ENCODE results near the gene C5. TPM values are rescaled to one million over a fixed set of nuclear protein-coding genes. Genes with fewer than 3 reads are reported as not detected.
A peak's percentile ranks its signal among the peaks of the same experiment; 100 is the strongest.

Gene C5
- total RNA-seq, 2 donors from 2014 or later = 59.5 to 96.6 TPM

DNA sequence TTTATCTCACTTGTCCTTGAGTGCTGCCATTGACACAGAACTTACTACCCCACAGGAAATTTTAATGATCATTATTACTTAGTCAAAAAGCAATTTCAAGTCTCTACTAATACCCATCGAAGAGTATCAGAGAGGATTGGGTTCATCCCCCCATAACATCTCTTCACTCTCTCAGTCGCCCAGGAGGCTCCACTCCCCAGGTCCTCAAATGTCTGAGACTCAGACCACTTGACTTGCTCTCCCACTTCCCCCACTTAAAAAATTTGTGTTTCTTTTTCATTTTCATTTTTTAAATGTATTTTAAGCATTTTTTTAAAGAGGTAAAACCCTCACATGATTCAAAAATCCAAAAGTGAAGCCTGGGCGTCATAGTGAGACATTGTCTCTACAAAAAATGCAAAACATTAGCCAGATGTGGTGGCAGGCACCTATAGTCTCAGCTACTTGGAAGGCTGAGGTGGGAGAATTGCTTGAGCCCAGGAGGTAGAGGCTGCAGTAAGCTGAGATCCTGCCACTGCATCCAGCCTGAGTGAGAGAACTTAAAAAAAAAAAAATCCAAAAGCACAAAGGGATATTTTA, 66.7 kb downstream of the C5 start:
- WGBS, 2 experiments (ENCODE audit: insufficient coverage in 1 of 2, insufficient read length in 1 of 2) = 88 to 94% methylated on average over 2 to 3 of the region's 3 CpGs

DNA sequence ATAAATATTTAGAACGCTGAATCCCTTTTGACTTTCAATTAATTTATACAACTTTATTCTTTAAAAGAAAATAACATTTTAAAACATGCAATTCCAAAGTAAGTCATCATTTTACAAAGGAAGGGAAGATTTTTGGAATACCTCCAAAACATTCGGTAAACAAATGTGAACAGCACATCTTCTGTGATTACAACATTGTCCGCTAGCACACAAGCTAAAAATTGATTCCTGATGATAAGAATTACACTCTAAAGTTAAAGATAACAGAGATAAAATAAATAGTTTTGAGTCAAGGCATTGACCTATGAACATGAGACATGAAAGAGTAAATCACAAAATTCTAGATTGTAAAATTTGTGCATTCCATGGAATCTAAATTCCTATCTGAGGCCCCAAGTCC, 67.2 kb downstream of the C5 start:
- Mint-ChIP-seq H3K9me3 (no peaks in the 10 kb centered on the region), H3K36me3 (ENCODE audit: low read depth) (peaks cover 36% of the 10 kb centered on the region), H3K4me1 (peaks cover 17% of the 10 kb centered on the region), H3K4me3 (no peak overlapping the region), H3K27me3 (ENCODE audit: insufficient read depth) (peaks cover 17% of the 10 kb centered on the region), H3K27ac (no peak overlapping the region)
- no peak overlapping the region for H3K9ac ChIP-seq (ENCODE audit: extremely low read depth, low read length, poor library complexity, severe bottlenecking)
- no peak overlapping the region for H3K27ac ChIP-seq (ENCODE audit: low read depth, low read length)
- H3K36me3 ChIP-seq (ENCODE audit: control insufficient read depth, insufficient read depth, low read length) = peaks cover 14% of the 10 kb centered on the region
- TF ChIP-seq, protein P1, sequence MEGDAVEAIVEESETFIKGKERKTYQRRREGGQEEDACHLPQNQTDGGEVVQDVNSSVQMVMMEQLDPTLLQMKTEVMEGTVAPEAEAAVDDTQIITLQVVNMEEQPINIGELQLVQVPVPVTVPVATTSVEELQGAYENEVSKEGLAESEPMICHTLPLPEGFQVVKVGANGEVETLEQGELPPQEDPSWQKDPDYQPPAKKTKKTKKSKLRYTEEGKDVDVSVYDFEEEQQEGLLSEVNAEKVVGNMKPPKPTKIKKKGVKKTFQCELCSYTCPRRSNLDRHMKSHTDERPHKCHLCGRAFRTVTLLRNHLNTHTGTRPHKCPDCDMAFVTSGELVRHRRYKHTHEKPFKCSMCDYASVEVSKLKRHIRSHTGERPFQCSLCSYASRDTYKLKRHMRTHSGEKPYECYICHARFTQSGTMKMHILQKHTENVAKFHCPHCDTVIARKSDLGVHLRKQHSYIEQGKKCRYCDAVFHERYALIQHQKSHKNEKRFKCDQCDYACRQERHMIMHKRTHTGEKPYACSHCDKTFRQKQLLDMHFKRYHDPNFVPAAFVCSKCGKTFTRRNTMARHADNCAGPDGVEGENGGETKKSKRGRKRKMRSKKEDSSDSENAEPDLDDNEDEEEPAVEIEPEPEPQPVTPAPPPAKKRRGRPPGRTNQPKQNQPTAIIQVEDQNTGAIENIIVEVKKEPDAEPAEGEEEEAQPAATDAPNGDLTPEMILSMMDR (conservative IDR thresholded peaks at IDR 0.05) = no peak
- peaks cover 5% of the 10 kb centered on the region for H3K4me1 ChIP-seq (ENCODE audit: control insufficient read depth, insufficient read depth, low read length)
- no peaks in the 10 kb centered on the region for H3K9me3 ChIP-seq (ENCODE audit: control insufficient read depth, low read length)
- H3K27me3 ChIP-seq (ENCODE audit: control insufficient read depth, insufficient read depth, low read length, poor library complexity, severe bottlenecking) = no peaks in the 10 kb centered on the region
- no peak overlapping the region for H3K4me3 ChIP-seq (ENCODE audit: low read length)
- WGBS, 2 experiments (ENCODE audit: insufficient coverage in 1 of 2, insufficient read length in 1 of 2) = 92% methylated on average over 3 of the region's 3 CpGs; no CpG with 5 or more reads in 1 of the 2 experiments
- DNase-seq = no peak

More for the DNA sequence above, 66.7 kb downstream of the C5 start:
- Histone ChIP-seq H3K27me3 (ENCODE audit: control insufficient read depth, insufficient read depth, low read length, poor library complexity, severe bottlenecking) (no peaks in the 10 kb centered on the region), H3K4me1 (ENCODE audit: control insufficient read depth, insufficient read depth, low read length) (peaks cover 5% of the 10 kb centered on the region), H3K4me3 (ENCODE audit: low read length) (no peak overlapping the region), H3K27ac (ENCODE audit: low read depth, low read length) (no peak overlapping the region), H3K9me3 (ENCODE audit: control insufficient read depth, low read length) (no peaks in the 10 kb centered on the region), H3K9ac (ENCODE audit: extremely low read depth, low read length, poor library complexity, severe bottlenecking) (no peak overlapping the region), H3K36me3 (ENCODE audit: control insufficient read depth, insufficient read depth, low read length) (peaks cover 19% of the 10 kb centered on the region)
- peaks cover 17% of the 10 kb centered on the region for H3K27me3 Mint-ChIP-seq (ENCODE audit: insufficient read depth)
- H3K4me3 Mint-ChIP-seq = no peak overlapping the region
- H3K9me3 Mint-ChIP-seq = no peaks in the 10 kb centered on the region
- no peak for DNase-seq
- no peak overlapping the region for H3K27ac Mint-ChIP-seq
- TF ChIP-seq, protein P1 (conservative IDR thresholded peaks at IDR 0.05) = no peak
- peaks cover 17% of the 10 kb centered on the region for H3K4me1 Mint-ChIP-seq
- peaks cover 41% of the 10 kb centered on the region for H3K36me3 Mint-ChIP-seq (ENCODE audit: low read depth)

DNA sequence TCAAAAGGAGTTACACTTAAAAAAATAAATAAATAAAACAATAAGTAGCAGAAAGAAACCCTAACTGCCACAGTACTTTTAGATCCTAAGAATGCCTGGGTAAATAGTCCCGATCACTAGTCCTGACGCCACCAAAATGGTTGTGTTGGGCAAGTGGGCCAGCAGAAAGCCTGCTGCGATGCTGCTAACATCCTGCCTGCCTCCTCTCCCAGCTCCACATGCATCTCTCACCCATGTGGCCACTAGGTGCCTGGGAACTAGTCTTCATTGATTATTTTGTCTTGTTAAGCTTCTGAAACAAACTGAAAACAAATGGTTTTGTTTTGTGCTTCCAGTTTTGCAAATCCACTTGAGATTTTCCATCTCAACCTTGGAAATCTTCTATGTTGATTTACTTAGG, 69.1 kb downstream of the C5 start:
- no peaks in the 10 kb centered on the region for H3K9me3 Mint-ChIP-seq
- Histone ChIP-seq H3K27ac (ENCODE audit: low read depth, low read length) (no peak overlapping the region), H3K9me3 (ENCODE audit: control insufficient read depth, low read length) (no peaks in the 10 kb centered on the region), H3K4me3 (ENCODE audit: low read length) (no peak overlapping the region), H3K27me3 (ENCODE audit: control insufficient read depth, insufficient read depth, low read length, poor library complexity, severe bottlenecking) (no peaks in the 10 kb centered on the region), H3K9ac (ENCODE audit: extremely low read depth, low read length, poor library complexity, severe bottlenecking) (no peak overlapping the region), H3K36me3 (ENCODE audit: control insufficient read depth, insufficient read depth, low read length) (peaks cover 24% of the 10 kb centered on the region), H3K4me1 (ENCODE audit: control insufficient read depth, insufficient read depth, low read length) (peaks cover 5% of the 10 kb centered on the region)
- H3K27me3 Mint-ChIP-seq (ENCODE audit: insufficient read depth) = peaks cover 17% of the 10 kb centered on the region
- H3K4me3 Mint-ChIP-seq = peak overlapping the region; percentile 35
- peaks cover 35% of the 10 kb centered on the region for H3K36me3 Mint-ChIP-seq (ENCODE audit: low read depth)
- peak; percentile 75 for DNase-seq
- no peak overlapping the region for H3K27ac Mint-ChIP-seq
- peaks cover 14% of the 10 kb centered on the region for H3K4me1 Mint-ChIP-seq
- TF ChIP-seq, protein P1 (conservative IDR thresholded peaks at IDR 0.05) = no peak
- WGBS, 2 experiments (ENCODE audit: insufficient coverage in 1 of 2, insufficient read length in 1 of 2) = 93 to 96% methylated on average over 3 of the region's 3 CpGs

Data from endodermal cell (in vitro differentiated cells).